Ecto neural progenitor cell (in vitro differentiated cells): ENCODE measurements around the gene ST6GALNAC1.
"Not testable (repeated sequence)": the region's sequence is repeated elsewhere in the genome, so short reads cannot be mapped to it uniquely, and the experiment has no call there.

Experiments used
- DNase-seq: peaks from one replicate; pipeline ENCODE4 v3.0.0-alpha.2; 2018; ENCODE audit warnings: low spot score

The ST6GALNAC1 gene

GRCh38 chr17:76612465-76612864 lies 31.1 kb downstream of the ST6GALNAC1 start:
- DNase-seq: no peak

GRCh38 chr17:76611758-76612157 lies 31.8 kb downstream of the ST6GALNAC1 start:
- DNase-seq: no peak

- DNase-seq: not testable (repeated sequence)
These were observed 32.3 kb downstream of the ST6GALNAC1 start for GRCh38 chr17:76611080-76611749.

- DNase-seq: not testable (repeated sequence)
These were observed 36.9 kb downstream of the ST6GALNAC1 start for GRCh38 chr17:76606685-76607084.

GRCh38 chr17:76601065-76601464 lies 42.5 kb downstream of the ST6GALNAC1 start:
- no peak for DNase-seq

GRCh38 chr17:76599694-76600460 lies 43.7 kb downstream of the ST6GALNAC1 start:
- DNase-seq: no peak

- DNase-seq: no peak
These were observed 45.5 kb downstream of the ST6GALNAC1 start for GRCh38 chr17:76598004-76598439.

- DNase-seq: no peak
These were observed 46.2 kb downstream of the ST6GALNAC1 start for GRCh38 chr17:76597156-76598003.

- no peak for DNase-seq
These were observed 48.9 kb downstream of the ST6GALNAC1 start for GRCh38 chr17:76594690-76595089.

GRCh38 chr17:76593959-76594358 lies 49.6 kb downstream of the ST6GALNAC1 start:
- no peak for DNase-seq

GRCh38 chr17:76593384-76593826 lies 50.2 kb downstream of the ST6GALNAC1 start:
- DNase-seq: no peak

GRCh38 chr17:76588182-76588581 lies 55.4 kb downstream of the ST6GALNAC1 start:
- no peak for DNase-seq

- DNase-seq: no peak
These were observed 56.6 kb downstream of the ST6GALNAC1 start for GRCh38 chr17:76586741-76587487.

- peak; percentile 81 for DNase-seq
These were observed 57.6 kb downstream of the ST6GALNAC1 start, which contains the start of gene ST6GALNAC2 for GRCh38 chr17:76585649-76586593. Gene ST6GALNAC2, minus strand, starts transcription at chr17:76585860. Its CDS starts 52 bp downstream, at chr17:76585808.

- DNase-seq: peak; percentile 75
These were observed 58.4 kb downstream of the ST6GALNAC1 start for GRCh38 chr17:76585033-76585648.

- DNase-seq: peak; percentile 72
These were observed 59.0 kb downstream of the ST6GALNAC1 start for GRCh38 chr17:76584427-76585032.

- DNase-seq: no peak
These were observed 60.9 kb downstream of the ST6GALNAC1 start for GRCh38 chr17:76582660-76583059.

GRCh38 chr17:76581515-76581914 lies 62.0 kb downstream of the ST6GALNAC1 start:
- DNase-seq: no peak

GRCh38 chr17:76579281-76579680 lies 64.3 kb downstream of the ST6GALNAC1 start:
- DNase-seq: no peak
